Adrenal gland (tissue), 12 donors: Measurements from ENCODE around the gene UBE2O. TPM values are rescaled to one million over a fixed set of nuclear protein-coding genes. Genes with fewer than 3 reads are reported as not detected.

Source experiments
- DNase-seq, 7 donors: peaks; one replicate each; pipeline ENCODE4 v3.0.0-alpha.2; 2019 to 2020
- H3K27ac ChIP-seq, 5 donors: fragments of 200-600 bp; sonication (generic) in 4 of 5; 1 replicate in 3 of 5; 2 replicates in 2 of 5; pipeline versions ENCODE4 v1.5.1 to v1.8.0; 2016 to 2020; ENCODE audit warnings: mild to moderate bottlenecking in 1 of 5
- H3K27me3 ChIP-seq: fragments of 200-600 bp; 2 replicates; pipeline ENCODE4 v1.8.0; 2021
- H3K36me3 ChIP-seq, 2 donors: fragments of 200-600 bp; replicated peaks in 1 of 2; 1 replicate in 1 of 2; 2 replicates in 1 of 2; pipeline versions ENCODE4 v1.5.1 to v1.8.0; 2018 to 2022
- H3K4me1 ChIP-seq, 2 donors: fragments of 200-600 bp; replicated peaks in 1 of 2; 1 replicate in 1 of 2; 2 replicates in 1 of 2; pipeline versions ENCODE4 v1.5.1 to v1.8.0; 2018 to 2021
- H3K4me3 ChIP-seq, 4 donors: fragments of 200-600 bp; sonication (generic) in 3 of 4; one replicate each; pipeline ENCODE4 v1.5.1; 2016 to 2018
- H3K9me3 ChIP-seq, 3 donors: fragments of 200-600 bp; sonication (generic) in 1 of 3; replicated peaks in 1 of 3; 1 replicate in 2 of 3; 2 replicates in 1 of 3; pipeline versions ENCODE4 v1.5.1 to v1.8.0; 2016 to 2021
- CTCF ChIP-seq, 6 experiments: fragments of 450-650 bp in 4 of 6; fragments of 200-600 bp in 2 of 6; sonication (generic) in 1 of 6; IDR thresholded peaks; 1 replicate in 5 of 6; 2 replicates in 1 of 6; pipeline versions ENCODE4 v1.5.1 to v1.8.0; 2016 to 2021; ENCODE audit warnings: antibody characterized with exemption in 6 of 6, mild to moderate bottlenecking in 2 of 6, moderate library complexity in 1 of 6
- POLR2A ChIP-seq, 2 donors: fragments of 450-650 bp; IDR thresholded peaks; one replicate each; pipeline ENCODE4 v1.6.1; 2017; ENCODE audit warnings: antibody characterized with exemption in 2 of 2, mild to moderate bottlenecking in 2 of 2, moderate library complexity in 1 of 2
- WGBS, 4 donors: extraction: QIAGEN DNeasy Blood & Tissue Kit in 2 of 4; methylation state at CpG; one replicate each; pipeline versions ENCODE4 v1.1.5 to v1.1.7; 2013 to 2017; 5-methylcytosine and 5-hydroxymethylcytosine counted together
- intact Hi-C, 2 donors: fragments of 100-400 bp; cut with DNase I; formaldehyde crosslinking; loops; one replicate each; pipeline versions ENCODE4 v1.14.1 to v1.15.0; 2022 to 2023
- polyA plus RNA-seq, 3 donors: library from polyadenylated mRNA; stranded (reverse); fragments of 200-250 nt in 2 of 3; fragments of 350-450 nt in 1 of 3; fragmentation: Illumina TruSeq in 1 of 3; extraction: RNeasy Lipid Tissue Mini Kit (QIAGEN cat#74804) in 1 of 3; gene quantifications; one replicate each; pipeline ENCODE4 v1.2.3, GENCODE V29; 2013 to 2014
- total RNA-seq, 9 donors: library from RNA; depleted of rRNA in 4 of 9; stranded (reverse); fragments of >200 nt in 4 of 9; fragments of 120-200 nt in 1 of 9; fragmentation: NEBNext Ultra II Directional in 1 of 9; extraction: Animal tissue kit (Norgen Biotek cat#: 25700) in 1 of 9; gene quantifications; one replicate each; pipeline versions ENCODE4 v1.1.0 to v1.2.4, GENCODE V29; 2013 to 2023
- donor health status: healthy with polysubstance abuse.
- donor health status: Bipolar disorder and iron deficiency.
- donor health status: DM: yes; HTN: yes; CAD: no.
- donor health status: DM: no; HTN: no; CAD: no.
- donor health status: DM: no; HTN: no; CAD: no.
- donor health status: DM: yes; HTN: yes; CAD: no.

The UBE2O gene
- total and polyA plus RNA-seq, 12 donors, result 9.8 to 21.8 (median 15.8) TPM

- TF ChIP-seq POLR2A (IDR thresholded peaks at IDR 0.05), result no peak
- Histone ChIP-seq H3K9me3 (no peaks in the 10 kb centered on the region), H3K4me3 (no peak overlapping the region), H3K36me3 (peaks cover 0 to 53% of the 10 kb centered on the region in 2 donors), H3K4me1 (peaks cover 7 to 22% of the 10 kb centered on the region in 2 donors), H3K27ac (no peak overlapping the region), H3K27me3 (no peaks in the 10 kb centered on the region)
- intact Hi-C loops, result loop anchor here (5.0 to 10.0 kb wide), 3 partner anchors 52 to 105 kb away; partner anchors contain the start of genes RHBDF2 (in 1 of the 2) and UBE2O (in 1 of the 2)
- WGBS, 4 donors, result 85 to 95% (median 89%) methylated on average over 5 of the region's 5 CpGs
- no peak for DNase-seq
Observed at GRCh38 chr17:76402711-76403110, 50.2 kb downstream of the UBE2O start.

GRCh38 chr17:76399175-76400172 is 53.5 kb downstream of the UBE2O start:
- Histone ChIP-seq H3K9me3 (no peaks in the 10 kb centered on the region), H3K4me3 (no peak overlapping the region), H3K27ac (no peak overlapping the region), H3K36me3 (peaks cover 0 to 76% of the 10 kb centered on the region in 2 donors), H3K27me3 (no peaks in the 10 kb centered on the region), H3K4me1 (no peaks in the 10 kb centered on the region)
- TF ChIP-seq POLR2A (IDR thresholded peaks at IDR 0.05) (no peak), CTCF (IDR thresholded peaks at IDR 0.05) (no peak)
- DNase-seq, result no peak
- WGBS, 4 donors, result 89 to 93% (median 91%) methylated on average over 25 to 33 of the region's 33 CpGs
- intact Hi-C loops, result loop anchor here (5.0 to 10.0 kb wide), 5 partner anchors 55 to 108 kb away; partner anchors contain the start of genes QRICH2 (in 1 of the 2), RHBDF2 (in 1 of the 2) and UBE2O (in 1 of the 2)

- DNase-seq, result no peak
- H3K9me3 ChIP-seq, result no peaks in the 10 kb centered on the region
- H3K27me3 ChIP-seq, result no peaks in the 10 kb centered on the region
- TF ChIP-seq POLR2A (IDR thresholded peaks at IDR 0.05) (no peak), CTCF (IDR thresholded peaks at IDR 0.05) (no peak)
- 71 to 84% (median 74%) methylated on average over 9 to 20 of the region's 20 CpGs for WGBS, 4 donors
- H3K4me1 ChIP-seq, result no peaks in the 10 kb centered on the region
- no peak overlapping the region for H3K27ac ChIP-seq
- intact Hi-C loops, result loop anchor here (5.0 kb wide), 2 partner anchors 91 to 96 kb away; partner anchors contain the start of gene QRICH2 (in 1 of the 2)
- H3K4me3 ChIP-seq, result no peak overlapping the region
- peaks cover 0 to 84% of the 10 kb centered on the region in 2 donors for H3K36me3 ChIP-seq
Observed at GRCh38 chr17:76398523-76399174, 54.3 kb downstream of the UBE2O start.

- Histone ChIP-seq H3K27ac (no peak overlapping the region), H3K4me3 (no peak overlapping the region), H3K4me1 (no peaks in the 10 kb centered on the region), H3K36me3 (peaks cover 0 to 80% of the 10 kb centered on the region in 2 donors), H3K9me3 (no peaks in the 10 kb centered on the region), H3K27me3 (no peaks in the 10 kb centered on the region)
- intact Hi-C loops, result loop anchor here (5.0 kb wide), 2 partner anchors 91 to 96 kb away; partner anchors contain the start of gene QRICH2 (in 1 of the 2)
- TF ChIP-seq POLR2A (IDR thresholded peaks at IDR 0.05) (peak in 1 of 2 donors; percentile 16), CTCF (IDR thresholded peaks at IDR 0.05) (peak; percentile 96 to 98 (median 98))
- WGBS, 4 donors, result 40 to 100% (median 47%) methylated on average over 1 to 16 of the region's 16 CpGs
- peak; percentile 88 to 97 (median 94) for DNase-seq
Observed at GRCh38 chr17:76397687-76398522, 55.0 kb downstream of the UBE2O start.
